Measurements from ENCODE around the gene STPG1. TPM values are rescaled to one million over a fixed set of nuclear protein-coding genes. Genes with fewer than 3 reads are reported as not detected.

Gene STPG1
- total RNA-seq, 6 donors from 2014 or later = 5.5 to 20.1 (median 8.2) TPM

DNA sequence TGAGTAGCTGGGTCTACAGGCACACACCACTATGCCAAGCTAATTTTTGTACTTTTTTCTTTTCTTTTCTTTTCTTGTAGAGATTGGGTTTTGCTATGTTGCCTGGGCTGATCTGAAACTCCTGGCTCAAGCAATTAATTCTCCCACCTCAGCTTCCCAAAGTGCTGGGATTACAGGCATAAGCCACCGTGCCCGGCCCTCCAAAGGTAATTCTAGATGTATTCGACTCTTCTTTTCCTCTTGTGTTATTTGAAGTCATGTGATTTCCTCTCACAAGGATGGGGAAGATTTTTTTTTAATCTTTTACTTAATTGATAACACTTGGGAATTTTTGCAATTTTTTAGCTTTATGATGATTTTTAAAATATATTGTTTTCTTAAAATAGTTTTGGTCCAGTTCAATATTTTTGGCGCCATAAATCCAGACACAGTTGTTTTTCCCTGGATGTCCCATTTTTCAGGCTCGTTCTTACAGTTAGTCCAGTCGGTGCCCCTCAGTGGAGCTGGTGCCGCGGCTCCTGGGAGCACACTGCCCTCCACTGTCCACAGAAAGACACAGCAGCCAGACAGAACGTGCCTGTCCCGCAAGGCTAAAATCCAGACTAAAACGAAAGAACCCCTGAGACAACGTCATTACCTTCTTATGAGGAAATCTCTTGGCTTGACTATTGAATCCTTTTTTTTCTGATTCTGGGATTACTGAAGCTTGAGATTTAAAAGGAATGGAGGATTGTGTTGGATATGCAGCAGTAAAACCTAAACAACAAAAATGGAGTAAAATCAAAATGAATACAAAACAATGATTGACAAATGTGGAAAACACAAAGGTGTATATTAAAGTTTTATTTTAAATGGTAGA lies 22.4 kb downstream of the STPG1 start:
- H3K27me3 ChIP-seq = no peaks in the 10 kb centered on the region
- H3K4me1 ChIP-seq = peaks cover 29 to 52% (median 33%) of the 10 kb centered on the region in 4 donors
- H3K9me3 ChIP-seq = no peaks in the 10 kb centered on the region
- whole genome bisulfite sequencing, 2 donors = 10 to 11% methylated on average over 12 of the region's 12 CpGs
- DNase-seq (peak; percentile 84 to 85), ATAC-seq (ENCODE audit: low FRiP score in 2 of 2) (peak; percentile 94 to 98)
- peak overlapping the region in 3 of 4 donors; percentile 4 to 16 (median 7) for H3K4me3 ChIP-seq
- H3K36me3 ChIP-seq = no peaks in the 10 kb centered on the region
- TF ChIP-seq EP300 (IDR thresholded peaks at IDR 0.05) (no peak), POLR2AphosphoS5 (IDR thresholded peaks at IDR 0.05) (no peak), POLR2A (IDR thresholded peaks at IDR 0.05) (no peak)
- TF ChIP-seq, protein P1, sequence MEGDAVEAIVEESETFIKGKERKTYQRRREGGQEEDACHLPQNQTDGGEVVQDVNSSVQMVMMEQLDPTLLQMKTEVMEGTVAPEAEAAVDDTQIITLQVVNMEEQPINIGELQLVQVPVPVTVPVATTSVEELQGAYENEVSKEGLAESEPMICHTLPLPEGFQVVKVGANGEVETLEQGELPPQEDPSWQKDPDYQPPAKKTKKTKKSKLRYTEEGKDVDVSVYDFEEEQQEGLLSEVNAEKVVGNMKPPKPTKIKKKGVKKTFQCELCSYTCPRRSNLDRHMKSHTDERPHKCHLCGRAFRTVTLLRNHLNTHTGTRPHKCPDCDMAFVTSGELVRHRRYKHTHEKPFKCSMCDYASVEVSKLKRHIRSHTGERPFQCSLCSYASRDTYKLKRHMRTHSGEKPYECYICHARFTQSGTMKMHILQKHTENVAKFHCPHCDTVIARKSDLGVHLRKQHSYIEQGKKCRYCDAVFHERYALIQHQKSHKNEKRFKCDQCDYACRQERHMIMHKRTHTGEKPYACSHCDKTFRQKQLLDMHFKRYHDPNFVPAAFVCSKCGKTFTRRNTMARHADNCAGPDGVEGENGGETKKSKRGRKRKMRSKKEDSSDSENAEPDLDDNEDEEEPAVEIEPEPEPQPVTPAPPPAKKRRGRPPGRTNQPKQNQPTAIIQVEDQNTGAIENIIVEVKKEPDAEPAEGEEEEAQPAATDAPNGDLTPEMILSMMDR (IDR thresholded peaks at IDR 0.05) = peak; percentile 90 to 93 (median 92)
- peak overlapping the region; percentile 60 to 86 (median 80) for H3K27ac ChIP-seq

DNA sequence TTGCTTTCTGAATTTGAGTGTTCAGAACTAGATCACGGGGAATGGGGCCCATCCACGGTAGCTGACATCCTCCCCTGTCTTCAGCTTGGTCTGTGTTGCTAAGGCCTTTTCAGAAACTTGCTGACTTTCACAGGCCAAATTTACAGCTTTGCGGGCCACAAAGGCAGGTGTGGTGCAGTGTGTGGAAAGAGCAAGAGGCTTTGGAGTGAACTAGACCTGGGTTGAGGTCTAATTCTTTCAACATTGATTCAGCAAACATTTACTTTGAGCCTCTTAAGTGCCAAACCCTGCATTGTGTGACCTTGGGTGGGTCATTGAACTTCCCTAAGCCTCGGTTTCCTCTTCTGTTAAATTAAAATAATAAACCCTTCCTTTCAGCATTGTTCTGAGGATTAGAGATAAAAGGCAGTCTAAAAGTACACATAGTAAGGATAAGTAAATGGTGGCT lies 24.3 kb downstream of the STPG1 start:
- TF ChIP-seq POLR2A (IDR thresholded peaks at IDR 0.05) (no peak), EP300 (IDR thresholded peaks at IDR 0.05) (no peak), POLR2AphosphoS5 (IDR thresholded peaks at IDR 0.05) (no peak)
- TF ChIP-seq, protein P1 (IDR thresholded peaks at IDR 0.05) = no peak
- Histone ChIP-seq H3K4me3 (no peak overlapping the region), H3K4me1 (peaks cover 43 to 71% (median 50%) of the 10 kb centered on the region in 4 donors), H3K27me3 (no peaks in the 10 kb centered on the region), H3K27ac (peak overlapping the region in 2 of 4 donors; percentile 21 to 84), H3K9me3 (no peaks in the 10 kb centered on the region), H3K36me3 (no peaks in the 10 kb centered on the region)
- no peak for DNase-seq
- 70 to 73% methylated on average over 4 of the region's 4 CpGs for WGBS, 2 donors
- ATAC-seq (ENCODE audit: low FRiP score in 2 of 2) = no peak

DNA sequence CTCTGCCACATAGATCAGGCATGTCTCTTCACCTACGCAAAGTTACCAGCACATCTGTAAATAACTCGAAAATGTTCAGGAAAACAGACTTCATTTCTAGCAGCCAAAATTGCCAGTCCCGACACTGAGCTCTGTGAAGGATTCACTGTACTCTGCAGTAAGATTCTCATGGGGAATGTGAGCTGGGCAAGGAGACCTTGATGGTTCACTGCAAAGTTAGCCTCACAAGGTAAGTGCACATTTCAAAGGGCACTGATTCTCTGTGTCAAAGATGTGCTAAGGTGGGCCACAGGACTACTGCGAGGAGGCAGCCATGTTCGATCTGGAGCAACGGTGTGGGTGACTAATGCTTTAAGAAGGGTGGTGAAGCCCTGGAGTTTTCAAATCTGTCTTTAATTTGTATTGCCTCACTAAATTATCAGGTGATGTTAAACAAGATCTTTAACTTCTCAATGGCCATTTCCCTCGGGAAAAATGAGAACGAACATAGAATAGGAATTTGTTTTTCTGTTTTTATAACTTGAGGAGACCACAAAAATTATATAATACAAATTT lies 25.2 kb downstream of the STPG1 start:
- no peaks in the 10 kb centered on the region for H3K27me3 ChIP-seq
- no peak overlapping the region for H3K27ac ChIP-seq
- DNase-seq = no peak
- 89 to 97% methylated on average over 8 of the region's 8 CpGs for WGBS, 2 donors
- H3K4me3 ChIP-seq = no peak overlapping the region
- H3K36me3 ChIP-seq = no peaks in the 10 kb centered on the region
- no peaks in the 10 kb centered on the region for H3K9me3 ChIP-seq
- no peak for ATAC-seq (ENCODE audit: low FRiP score in 2 of 2)
- no peak for TF ChIP-seq POLR2A (IDR thresholded peaks at IDR 0.05)
- no peak for TF ChIP-seq EP300 (IDR thresholded peaks at IDR 0.05)
- no peak for TF ChIP-seq POLR2AphosphoS5 (IDR thresholded peaks at IDR 0.05)
- TF ChIP-seq, protein P1 (IDR thresholded peaks at IDR 0.05) = no peak
- H3K4me1 ChIP-seq = peaks cover 50 to 76% (median 54%) of the 10 kb centered on the region in 4 donors

DNA sequence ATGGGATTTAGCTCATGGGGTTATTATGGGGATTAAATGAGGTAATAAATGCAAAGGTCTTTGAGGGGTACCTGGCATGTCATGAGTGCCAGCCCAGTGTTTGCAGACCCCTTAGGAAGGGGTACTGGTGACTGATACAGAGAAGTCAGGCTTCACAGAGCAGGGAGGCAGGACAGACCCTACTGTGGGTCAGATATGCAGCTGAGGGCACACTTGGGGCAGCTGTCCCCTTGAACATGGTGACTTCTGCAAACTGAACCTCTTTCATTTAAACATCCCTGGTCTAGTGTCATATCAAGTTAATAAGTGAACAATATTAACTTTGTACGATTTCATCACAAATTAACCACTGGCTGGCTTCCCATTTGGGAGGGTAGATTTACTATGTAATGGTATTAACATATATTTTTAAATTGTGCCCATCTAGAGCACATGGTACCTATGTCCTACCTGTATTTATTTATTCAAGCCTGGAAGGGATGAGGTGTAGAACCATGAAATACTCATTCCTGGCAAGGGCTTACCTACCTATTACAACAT lies 25.9 kb downstream of the STPG1 start:
- no peak for TF ChIP-seq POLR2A (IDR thresholded peaks at IDR 0.05)
- no peak for TF ChIP-seq EP300 (IDR thresholded peaks at IDR 0.05)
- no peak for TF ChIP-seq POLR2AphosphoS5 (IDR thresholded peaks at IDR 0.05)
- ATAC-seq (ENCODE audit: low FRiP score in 2 of 2) (no peak), DNase-seq (no peak)
- no peaks in the 10 kb centered on the region for H3K27me3 ChIP-seq
- H3K4me3 ChIP-seq = no peak overlapping the region
- WGBS, 2 donors = 55 to 72% methylated on average over 1 of the region's 1 CpG
- peaks cover 47 to 70% (median 52%) of the 10 kb centered on the region in 4 donors for H3K4me1 ChIP-seq
- no peaks in the 10 kb centered on the region for H3K36me3 ChIP-seq
- H3K27ac ChIP-seq = no peak overlapping the region
- H3K9me3 ChIP-seq = no peaks in the 10 kb centered on the region

DNA sequence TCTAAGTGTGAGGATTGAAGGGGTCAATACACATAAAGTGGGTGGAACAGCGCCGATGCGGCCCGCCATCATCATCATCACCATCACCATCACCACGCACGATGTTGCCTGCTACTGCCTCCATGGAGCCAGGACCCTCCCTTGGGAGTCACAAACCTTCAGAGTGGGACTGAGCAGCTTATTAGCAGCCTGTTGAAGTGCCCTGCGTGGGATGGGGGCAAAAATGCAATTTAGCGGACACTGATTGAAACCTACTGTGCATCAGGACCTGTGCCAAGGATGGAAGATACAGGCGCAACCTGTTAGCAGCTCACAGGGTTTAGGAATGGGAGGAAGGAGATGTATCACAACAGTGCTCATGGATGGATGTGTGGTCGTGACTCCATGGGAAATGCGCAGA lies 26.7 kb downstream of the STPG1 start:
- H3K36me3 ChIP-seq = peaks cover 0 to 6% (median 0%) of the 10 kb centered on the region in 4 donors
- H3K4me3 ChIP-seq = no peak overlapping the region
- no peaks in the 10 kb centered on the region for H3K9me3 ChIP-seq
- DNase-seq (no peak), ATAC-seq (ENCODE audit: low FRiP score in 2 of 2) (no peak)
- no peaks in the 10 kb centered on the region for H3K27me3 ChIP-seq
- H3K4me1 ChIP-seq = peaks cover 39 to 63% (median 44%) of the 10 kb centered on the region in 4 donors
- WGBS, 2 donors = 94 to 97% methylated on average over 9 to 11 of the region's 11 CpGs
- TF ChIP-seq, protein P1 (IDR thresholded peaks at IDR 0.05) = no peak
- TF ChIP-seq POLR2A (IDR thresholded peaks at IDR 0.05) = no peak
- no peak for TF ChIP-seq EP300 (IDR thresholded peaks at IDR 0.05)
- no peak for TF ChIP-seq POLR2AphosphoS5 (IDR thresholded peaks at IDR 0.05)
- peak overlapping the region in 2 of 4 donors; percentile 22 to 79 for H3K27ac ChIP-seq

All from upper lobe of left lung (tissue), 6 donors.